Measurements from ENCODE around the gene PYY.
"Not testable (repeated sequence)": the region's sequence is repeated elsewhere in the genome, so short reads cannot be mapped to it uniquely, and the experiment has no call there.

The PYY gene

DNA sequence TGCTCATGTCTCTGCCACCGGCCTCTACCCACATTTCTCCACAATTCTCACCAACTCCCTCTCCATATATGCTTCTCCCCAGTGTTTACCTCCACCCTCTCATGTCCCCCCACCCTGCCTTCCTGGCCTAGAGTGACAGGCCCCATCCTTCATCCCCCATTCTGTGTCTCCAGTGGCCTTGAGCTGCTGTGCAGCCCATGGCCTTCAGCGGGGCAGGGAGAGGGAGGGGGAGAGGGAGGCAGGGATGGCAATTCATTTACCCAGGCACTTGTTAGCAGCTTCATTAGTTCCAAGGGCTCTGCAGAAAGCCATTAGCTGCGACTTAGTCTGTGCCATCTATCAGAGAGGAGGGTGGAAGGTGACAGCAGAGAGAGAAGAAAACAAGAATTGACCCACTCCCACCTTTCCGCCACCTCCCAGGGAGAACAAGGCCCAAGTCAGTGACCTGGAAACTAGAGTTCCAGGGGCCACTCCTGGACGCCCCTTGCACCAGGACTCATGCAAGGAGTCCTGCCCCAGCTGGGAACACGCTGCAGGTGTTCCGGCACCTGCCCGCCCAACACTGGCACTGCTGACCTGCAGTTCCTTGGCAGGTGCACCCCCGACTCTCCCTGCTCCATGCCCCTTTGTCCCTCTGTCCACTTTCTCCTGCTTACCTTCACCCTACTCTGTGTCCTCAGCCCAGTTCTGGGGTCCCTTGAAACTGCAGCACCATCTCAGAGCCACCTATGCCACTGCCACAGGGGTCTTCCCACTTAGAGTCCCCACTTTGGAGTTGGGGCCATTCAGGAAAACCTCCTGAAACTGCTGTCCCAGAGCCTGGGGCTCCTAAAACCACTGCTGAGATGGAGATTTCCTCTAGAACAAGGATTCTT lies 23.5 kb upstream of the PYY start:
- no peak for DNase-seq

GRCh38 chr17:43975898-43976297 lies 22.2 kb upstream of the PYY start:
- no peak for DNase-seq

DNA sequence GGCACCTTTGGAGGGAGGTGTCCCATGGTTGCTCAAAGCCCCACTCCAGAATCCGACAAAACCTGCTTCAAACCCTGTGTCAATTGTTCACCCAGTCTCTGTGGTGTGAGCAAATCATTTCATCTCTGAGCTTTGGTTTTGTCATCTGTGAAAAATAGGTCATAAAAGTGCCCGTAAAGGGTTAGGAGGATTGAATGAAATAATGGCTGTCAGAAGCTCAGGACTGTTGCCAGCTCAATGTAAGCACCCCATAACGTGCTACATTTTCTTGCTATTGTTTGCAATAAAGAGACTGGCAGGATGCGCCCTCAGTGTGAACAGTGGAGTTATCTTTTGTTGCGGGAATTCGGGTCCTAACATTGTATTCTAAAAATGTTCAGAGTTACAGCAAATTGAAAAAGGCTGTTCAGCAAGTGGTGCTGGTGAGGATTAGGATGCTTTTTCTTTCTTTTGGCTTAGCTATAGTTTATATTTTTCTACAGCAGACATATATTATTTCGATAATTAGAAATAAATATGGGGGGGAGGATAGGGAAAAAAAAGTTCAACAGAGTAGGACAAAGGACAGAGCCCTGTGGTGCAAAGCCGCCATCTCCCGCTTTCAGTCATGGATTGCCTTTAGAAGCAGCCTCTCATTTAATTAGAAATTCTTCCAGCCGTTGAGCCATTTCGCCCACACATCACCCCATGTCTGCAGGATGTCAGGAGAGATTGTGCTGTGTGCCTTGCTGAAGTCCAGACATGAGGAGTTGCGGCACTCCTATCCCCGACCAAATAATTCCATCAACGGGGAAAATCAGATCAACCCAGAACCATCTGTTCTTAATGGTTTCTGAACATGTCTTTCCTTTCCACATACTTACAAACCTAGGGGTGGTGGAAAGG lies 20.9 kb upstream of the PYY start:
- no peak for DNase-seq

DNA sequence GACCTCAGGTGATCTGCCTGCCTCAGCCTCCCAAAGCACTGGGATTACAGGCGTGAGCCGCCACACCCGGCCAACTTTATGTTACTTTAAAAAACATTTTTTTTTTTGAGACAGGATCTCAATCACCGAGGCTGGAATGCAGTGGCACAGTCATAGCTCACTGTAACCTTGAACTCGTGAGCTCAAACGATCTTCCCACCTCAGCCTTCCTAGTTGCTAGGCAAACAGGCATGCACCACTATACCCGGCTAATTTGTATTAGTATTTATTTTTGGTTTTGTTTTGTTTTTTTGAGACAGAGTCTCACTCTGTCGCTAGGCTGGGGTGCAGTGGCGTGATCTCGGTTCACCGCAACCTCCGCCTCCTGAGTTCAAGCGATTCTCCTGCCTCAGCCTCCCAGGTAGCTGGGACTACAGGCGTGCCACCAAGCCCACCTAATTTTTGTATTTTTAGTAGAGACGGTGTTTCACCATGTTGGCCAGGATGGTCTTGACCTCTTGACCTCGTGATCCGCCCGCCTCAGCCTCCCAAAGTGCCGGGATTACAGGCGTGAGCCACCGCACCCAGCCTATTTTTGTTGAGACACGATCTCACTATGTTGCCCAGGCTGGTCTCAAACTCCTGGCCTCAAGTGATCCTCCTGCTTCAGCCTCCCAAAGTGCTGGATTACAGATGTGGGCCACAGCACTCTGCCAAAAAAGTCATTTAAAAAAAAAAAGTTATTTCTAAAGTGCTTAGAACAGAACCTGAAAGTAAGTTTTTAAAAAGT lies 18.9 kb upstream of the PYY start:
- not testable (repeated sequence) for DNase-seq

DNA sequence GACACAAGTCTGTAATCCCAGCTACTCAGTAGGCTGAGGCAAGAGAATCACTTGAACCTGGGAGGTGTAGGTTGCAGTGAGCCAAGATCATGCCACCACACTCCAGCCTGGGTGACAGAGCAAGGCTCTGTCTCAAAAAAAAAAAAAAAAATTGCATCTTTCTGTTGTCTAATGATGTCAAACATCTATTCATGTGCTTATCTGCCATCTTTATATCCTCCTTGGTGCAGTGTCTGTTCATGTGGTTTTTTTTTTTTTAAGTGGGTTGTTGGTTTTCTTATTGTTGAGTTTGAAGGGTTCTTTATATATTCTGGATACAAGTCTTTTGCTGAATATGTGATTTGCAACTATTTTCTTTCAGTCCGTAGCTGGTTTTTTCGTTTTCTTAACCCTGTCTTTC lies 17.7 kb upstream of the PYY start:
- not testable (repeated sequence) for DNase-seq

DNA sequence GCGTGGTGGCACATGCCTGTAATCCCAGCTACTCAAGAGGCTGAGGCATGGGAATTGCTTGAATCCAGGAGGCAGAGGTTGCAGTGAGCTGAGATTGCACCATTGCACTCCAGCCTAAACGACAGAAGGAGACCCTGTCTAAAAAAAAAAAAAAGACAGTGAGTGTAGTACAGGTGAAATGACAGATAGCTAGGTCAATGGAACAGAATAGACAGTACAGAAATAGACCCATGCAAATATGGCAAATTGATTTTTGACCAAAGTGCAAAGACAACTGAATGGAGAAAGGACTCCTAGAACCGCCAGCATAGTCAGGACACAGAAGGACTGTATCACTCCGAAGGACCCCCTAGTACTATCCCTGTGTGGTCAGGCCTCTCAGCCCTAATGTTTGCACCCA lies 16.6 kb upstream of the PYY start:
- no peak for DNase-seq

GRCh38 chr17:43967251-43967875 lies 13.6 kb upstream of the PYY start:
- no peak for DNase-seq

- DNase-seq = no peak
These were observed 12.5 kb upstream of the PYY start for GRCh38 chr17:43966276-43966675.

GRCh38 chr17:43962479-43962878 lies 8.7 kb upstream of the PYY start:
- DNase-seq = no peak

- DNase-seq = no peak
These were observed 8.2 kb upstream of the PYY start for GRCh38 chr17:43961954-43962353.

DNA sequence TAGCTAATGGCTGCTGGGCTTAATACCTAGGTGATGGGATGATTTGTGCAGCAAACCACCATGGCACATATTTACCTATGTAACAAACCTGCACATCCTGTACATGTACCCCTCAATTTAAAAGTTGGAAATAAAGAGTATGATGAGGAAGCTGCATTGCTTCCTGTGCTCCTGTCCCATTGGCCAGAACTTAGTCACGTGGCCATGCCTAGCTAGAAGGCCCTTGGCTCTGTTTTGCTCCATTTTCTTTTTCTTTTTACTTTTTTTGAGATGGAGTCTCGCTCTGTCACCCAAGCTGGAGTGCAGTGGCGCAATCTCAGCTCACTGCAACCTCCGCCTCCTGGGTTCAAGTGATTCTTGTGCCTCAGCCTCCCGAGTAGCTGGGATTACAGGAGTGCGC lies 7.6 kb upstream of the PYY start:
- not testable (repeated sequence) for DNase-seq

- no peak for DNase-seq
These were observed 5.1 kb upstream of the PYY start for GRCh38 chr17:43958748-43959352.

DNA sequence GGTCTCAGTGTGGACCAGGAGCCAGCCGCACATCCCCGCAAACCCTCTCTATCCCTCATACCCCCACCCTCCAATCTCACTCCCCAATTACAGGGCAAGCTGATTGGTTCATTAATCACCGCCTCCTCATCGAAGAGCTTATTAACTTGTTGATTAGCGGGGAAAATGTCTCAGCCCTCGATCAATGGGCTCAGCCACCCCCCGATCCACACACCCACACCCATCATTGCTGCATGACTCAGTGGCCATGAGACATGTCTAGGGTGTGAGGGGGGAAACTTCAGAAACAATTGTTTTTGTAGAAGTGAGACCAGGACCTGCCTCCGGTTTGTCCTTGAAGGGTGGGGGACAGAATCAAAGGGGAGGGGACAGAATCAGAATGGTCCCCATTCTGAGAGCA lies 2.5 kb upstream of the PYY start:
- no peak for DNase-seq

GRCh38 chr17:43952724-43953666 lies 745 bp downstream of the PYY start:
- no peak for DNase-seq

- no peak for DNase-seq
These were observed 1.4 kb downstream of the PYY start for GRCh38 chr17:43952351-43952723.

DNA sequence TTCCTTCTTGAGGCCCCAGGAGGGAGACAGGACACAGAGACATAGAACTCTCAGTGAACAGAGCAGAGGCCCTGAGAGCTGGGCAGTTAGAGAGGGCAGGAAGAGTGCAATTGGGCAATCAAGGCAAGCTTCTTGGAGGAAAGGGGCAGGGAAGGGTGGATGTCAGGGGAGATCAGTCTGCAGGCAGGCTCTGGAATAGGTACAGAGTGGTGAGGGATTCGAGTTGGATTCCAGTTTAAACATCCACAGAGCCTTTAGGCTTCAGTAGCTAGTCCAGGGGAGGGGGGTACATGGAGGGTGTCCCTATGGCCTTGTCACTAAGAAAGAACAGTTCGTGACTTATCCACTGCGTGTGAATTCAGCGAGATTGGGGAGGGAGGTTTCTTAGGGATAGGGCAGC lies 2.0 kb downstream of the PYY start:
- no peak for DNase-seq

GRCh38 chr17:43950554-43950953 lies 3.2 kb downstream of the PYY start:
- DNase-seq = no peak

DNA sequence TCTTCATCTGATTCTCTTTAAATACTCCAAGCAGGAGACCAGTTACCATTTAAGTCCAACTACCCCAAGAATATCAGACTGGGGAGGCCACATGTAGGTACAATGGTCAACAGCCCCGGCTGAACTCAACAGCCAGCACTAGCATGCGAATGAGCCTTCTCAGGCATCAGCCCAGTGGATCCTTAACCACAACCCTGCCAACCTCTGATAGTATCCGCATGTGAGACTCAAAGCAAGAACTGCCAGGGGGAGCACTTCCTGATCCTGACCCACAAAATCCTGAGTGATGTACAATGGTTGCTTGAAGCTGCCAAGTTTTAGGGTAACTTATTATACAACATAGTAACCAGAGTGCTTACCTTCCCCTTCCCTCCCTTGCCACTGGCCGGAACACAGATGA lies 4.0 kb downstream of the PYY start:
- DNase-seq = no peak

GRCh38 chr17:43946781-43947180 lies 7.0 kb downstream of the PYY start:
- no peak for DNase-seq

- DNase-seq = no peak
These were observed 8.5 kb downstream of the PYY start for GRCh38 chr17:43945074-43945829.
